ENCODE results near the gene MAPK14.

Gene MAPK14

DNA sequence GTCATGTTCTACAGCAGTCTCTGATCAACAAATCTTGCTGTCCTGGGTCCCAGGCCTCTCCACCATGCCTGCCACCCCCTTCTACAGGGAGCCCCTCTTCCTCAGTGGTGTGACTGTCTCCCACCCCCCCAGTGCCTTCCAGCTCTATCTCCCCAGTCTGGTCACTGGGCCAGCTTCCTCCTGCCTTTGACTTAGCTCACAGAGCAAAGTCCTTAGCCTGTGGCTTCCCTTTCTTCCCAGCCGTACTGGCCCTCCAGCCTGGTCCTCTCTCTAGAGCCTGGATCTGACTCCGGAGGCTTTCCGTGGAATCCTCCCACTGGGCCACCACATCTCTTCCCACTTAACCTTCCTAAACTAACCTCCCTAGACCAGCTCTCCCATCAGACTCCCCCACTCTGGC lies 119.7 kb downstream of the MAPK14 start:
- no peak overlapping the region for H2BK5ac ChIP-seq (ENCODE audit: low read depth, low read length, poor library complexity, severe bottlenecking)
- no peak overlapping the region for H3K14ac ChIP-seq (ENCODE audit: low read length in 2 of 2)
- WGBS: 92% methylated on average over 3 of the region's 3 CpGs
- no peaks in the 10 kb centered on the region for H3K4me1 ChIP-seq (ENCODE audit: control insufficient read depth, insufficient read depth, low read depth, low read length)
- H3K18ac ChIP-seq (ENCODE audit: low read depth in 1 of 2, low read length in 2 of 2): no peak overlapping the region
- H3K79me1 ChIP-seq (replicated peaks; ENCODE audit: low read length, poor library complexity, severe bottlenecking): no peaks in the 10 kb centered on the region
- H2AFZ ChIP-seq (ENCODE audit: low read depth, low read length): no peak overlapping the region
- no peaks in the 10 kb centered on the region for H3K9me3 ChIP-seq (ENCODE audit: control insufficient read depth, low read length)
- H3K27me3 ChIP-seq (ENCODE audit: control insufficient read depth in 1 of 2, insufficient read depth in 1 of 2, low read length in 2 of 2): peaks cover 0 to 9% of the 10 kb centered on the region in 2 experiments
- H2BK120ac ChIP-seq (ENCODE audit: low read depth, low read length): no peak overlapping the region
- H3K4ac ChIP-seq (ENCODE audit: low read depth in 1 of 2, low read length in 2 of 2): no peak overlapping the region
- H3K4me3 ChIP-seq (ENCODE audit: insufficient read depth in 1 of 2, low read depth in 1 of 2, low read length in 2 of 2): no peak overlapping the region
- H3K27ac ChIP-seq (ENCODE audit: low read length, poor library complexity, severe bottlenecking): no peak overlapping the region
- H3K9ac ChIP-seq (ENCODE audit: low read length): no peak overlapping the region
- H3K23ac ChIP-seq (ENCODE audit: low read length in 2 of 2): no peak overlapping the region
- H2AK5ac ChIP-seq (ENCODE audit: low read length, severe bottlenecking): no peak overlapping the region
- H4K8ac ChIP-seq (ENCODE audit: low read length): no peak overlapping the region
- no peak overlapping the region for H3K4me2 ChIP-seq (ENCODE audit: low read length, poor library complexity, severe bottlenecking)
- peaks cover 0 to under 1% of the 10 kb centered on the region in 2 experiments for H3K36me3 ChIP-seq (ENCODE audit: control insufficient read depth in 1 of 2, insufficient read depth in 2 of 2, low read depth in 1 of 2, low read length in 2 of 2)
- H2BK15ac ChIP-seq (ENCODE audit: low read depth, poor library complexity, severe bottlenecking): no peak overlapping the region
- DNase-seq: no peak
- no peak overlapping the region for H2BK12ac ChIP-seq (ENCODE audit: low read length in 2 of 2)
- H4K91ac ChIP-seq (ENCODE audit: low read length): no peak overlapping the region

DNA sequence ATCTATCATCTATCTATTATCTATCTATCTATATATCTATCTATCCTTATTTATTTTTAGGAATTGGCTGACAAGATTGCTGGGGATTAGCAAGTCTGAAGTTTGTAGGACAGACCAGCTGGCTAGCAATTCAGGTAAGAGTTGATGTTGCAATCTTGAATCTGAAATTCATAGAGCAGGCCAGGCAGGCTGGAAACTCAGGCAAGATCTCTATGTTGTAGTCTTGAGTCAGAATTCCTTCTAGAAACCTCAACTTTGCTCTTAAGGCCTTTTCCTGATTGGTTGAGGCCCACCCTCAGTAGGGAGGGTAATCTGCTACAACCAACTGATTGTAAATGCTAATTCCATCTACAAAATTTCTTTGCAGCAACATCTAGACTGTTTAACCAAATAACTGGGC lies 121.9 kb downstream of the MAPK14 start:
- H2BK5ac ChIP-seq (ENCODE audit: low read depth, low read length, poor library complexity, severe bottlenecking): no peak overlapping the region
- H3K23ac ChIP-seq (ENCODE audit: low read length in 2 of 2): no peak overlapping the region
- no peak for DNase-seq
- no peaks in the 10 kb centered on the region for H3K4me1 ChIP-seq (ENCODE audit: control insufficient read depth, insufficient read depth, low read depth, low read length)
- H2AFZ ChIP-seq (ENCODE audit: low read depth, low read length): no peak overlapping the region
- H3K27me3 ChIP-seq (ENCODE audit: control insufficient read depth in 1 of 2, insufficient read depth in 1 of 2, low read length in 2 of 2): peaks cover 0 to 9% of the 10 kb centered on the region in 2 experiments
- no peak overlapping the region for H3K4me2 ChIP-seq (ENCODE audit: low read length, poor library complexity, severe bottlenecking)
- no peak overlapping the region for H3K9ac ChIP-seq (ENCODE audit: low read length)
- no peak overlapping the region for H2BK12ac ChIP-seq (ENCODE audit: low read length in 2 of 2)
- no peak overlapping the region for H3K27ac ChIP-seq (ENCODE audit: low read length, poor library complexity, severe bottlenecking)
- H2BK15ac ChIP-seq (ENCODE audit: low read depth, poor library complexity, severe bottlenecking): no peak overlapping the region
- no peak overlapping the region for H3K14ac ChIP-seq (ENCODE audit: low read length in 2 of 2)
- H4K91ac ChIP-seq (ENCODE audit: low read length): no peak overlapping the region
- no peak overlapping the region for H3K4ac ChIP-seq (ENCODE audit: low read depth in 1 of 2, low read length in 2 of 2)
- H3K79me1 ChIP-seq (replicated peaks; ENCODE audit: low read length, poor library complexity, severe bottlenecking): no peaks in the 10 kb centered on the region
- H2AK5ac ChIP-seq (ENCODE audit: low read length, severe bottlenecking): no peak overlapping the region
- H4K8ac ChIP-seq (ENCODE audit: low read length): no peak overlapping the region
- H3K36me3 ChIP-seq (ENCODE audit: control insufficient read depth in 1 of 2, insufficient read depth in 2 of 2, low read depth in 1 of 2, low read length in 2 of 2): no peaks in the 10 kb centered on the region
- H3K9me3 ChIP-seq (ENCODE audit: control insufficient read depth, low read length): peaks cover 6% of the 10 kb centered on the region
- H3K18ac ChIP-seq (ENCODE audit: low read depth in 1 of 2, low read length in 2 of 2): no peak overlapping the region
- no peak overlapping the region for H2BK120ac ChIP-seq (ENCODE audit: low read depth, low read length)
- no peak overlapping the region for H3K4me3 ChIP-seq (ENCODE audit: insufficient read depth in 1 of 2, low read depth in 1 of 2, low read length in 2 of 2)

DNA sequence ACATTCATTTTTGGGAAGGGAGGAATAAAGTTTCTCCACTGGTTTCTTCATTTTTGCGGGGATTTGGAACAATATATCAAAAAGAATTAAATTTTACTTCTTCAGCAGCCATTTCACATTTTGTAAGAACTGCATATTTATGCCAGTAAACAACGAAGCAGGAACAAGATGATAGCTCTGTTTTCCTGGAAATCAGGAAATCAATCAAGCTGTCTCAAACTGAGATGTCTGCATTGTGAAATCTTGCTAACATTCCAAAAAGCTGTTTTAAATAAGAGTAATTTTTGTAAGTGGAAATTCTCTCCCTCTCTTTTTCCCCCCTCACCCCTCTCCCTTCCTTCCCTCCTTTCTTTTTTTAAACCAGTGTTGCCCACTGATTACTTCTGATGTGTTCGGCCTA lies 122.7 kb downstream of the MAPK14 start:
- Histone ChIP-seq H3K4me2 (ENCODE audit: low read length, poor library complexity, severe bottlenecking) (no peak overlapping the region), H3K4me3 (ENCODE audit: insufficient read depth in 1 of 2, low read depth in 1 of 2, low read length in 2 of 2) (no peak overlapping the region), H3K27me3 (ENCODE audit: control insufficient read depth in 1 of 2, insufficient read depth in 1 of 2, low read length in 2 of 2) (peaks cover 0 to 4% of the 10 kb centered on the region in 2 experiments), H3K14ac (ENCODE audit: low read length in 2 of 2) (no peak overlapping the region), H3K27ac (ENCODE audit: low read length, poor library complexity, severe bottlenecking) (no peak overlapping the region), H4K8ac (ENCODE audit: low read length) (no peak overlapping the region), H2BK12ac (ENCODE audit: low read length in 2 of 2) (no peak overlapping the region), H3K4ac (ENCODE audit: low read depth in 1 of 2, low read length in 2 of 2) (no peak overlapping the region), H3K4me1 (ENCODE audit: control insufficient read depth, insufficient read depth, low read depth, low read length) (no peaks in the 10 kb centered on the region), H3K36me3 (ENCODE audit: control insufficient read depth in 1 of 2, insufficient read depth in 2 of 2, low read depth in 1 of 2, low read length in 2 of 2) (no peaks in the 10 kb centered on the region), H2BK5ac (ENCODE audit: low read depth, low read length, poor library complexity, severe bottlenecking) (no peak overlapping the region), H2BK15ac (ENCODE audit: low read depth, poor library complexity, severe bottlenecking) (no peak overlapping the region), H3K23ac (ENCODE audit: low read length in 2 of 2) (no peak overlapping the region), H3K18ac (ENCODE audit: low read depth in 1 of 2, low read length in 2 of 2) (no peak overlapping the region), H3K9ac (ENCODE audit: low read length) (peak overlapping the region; percentile 54), H3K9me3 (ENCODE audit: control insufficient read depth, low read length) (peaks cover 13% of the 10 kb centered on the region), H2AFZ (ENCODE audit: low read depth, low read length) (no peak overlapping the region), H3K79me1 (replicated peaks; ENCODE audit: low read length, poor library complexity, severe bottlenecking) (no peaks in the 10 kb centered on the region), H2AK5ac (ENCODE audit: low read length, severe bottlenecking) (no peak overlapping the region), H4K91ac (ENCODE audit: low read length) (no peak overlapping the region), H2BK120ac (ENCODE audit: low read depth, low read length) (no peak overlapping the region)
- 69% methylated on average over 2 of the region's 3 CpGs for WGBS
- peak; percentile 6 for DNase-seq

DNA sequence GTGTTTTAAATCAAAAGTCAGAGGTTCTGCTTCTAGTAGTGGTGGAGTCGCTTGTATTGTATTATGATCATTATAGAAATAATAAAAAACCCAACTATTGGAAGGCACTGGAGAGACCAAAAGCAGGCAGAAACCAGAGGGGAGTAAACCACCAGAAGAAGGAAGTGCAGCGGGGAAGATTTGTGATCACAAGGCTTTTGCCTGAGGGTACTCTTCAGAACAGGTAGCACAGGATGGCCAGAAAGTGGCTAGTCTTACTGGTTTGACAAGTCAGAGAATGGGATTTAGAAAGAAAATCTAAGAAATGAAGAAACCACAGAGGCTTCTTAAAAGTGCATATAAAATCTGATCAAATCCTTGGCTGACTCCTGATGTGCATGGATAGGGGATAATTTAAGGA lies 126.7 kb downstream of the MAPK14 start:
- no peak for DNase-seq
- Histone ChIP-seq H3K18ac (ENCODE audit: low read depth in 1 of 2, low read length in 2 of 2) (no peak overlapping the region), H2BK5ac (ENCODE audit: low read depth, low read length, poor library complexity, severe bottlenecking) (no peak overlapping the region), H2BK12ac (ENCODE audit: low read length in 2 of 2) (no peak overlapping the region), H3K9me3 (ENCODE audit: control insufficient read depth, low read length) (peaks cover 27% of the 10 kb centered on the region), H3K27me3 (ENCODE audit: control insufficient read depth in 1 of 2, insufficient read depth in 1 of 2, low read length in 2 of 2) (no peaks in the 10 kb centered on the region), H4K91ac (ENCODE audit: low read length) (no peak overlapping the region), H3K4me1 (ENCODE audit: control insufficient read depth, insufficient read depth, low read depth, low read length) (no peaks in the 10 kb centered on the region), H3K9ac (ENCODE audit: low read length) (no peak overlapping the region), H3K4ac (ENCODE audit: low read depth in 1 of 2, low read length in 2 of 2) (no peak overlapping the region), H3K27ac (ENCODE audit: low read length, poor library complexity, severe bottlenecking) (no peak overlapping the region), H2AK5ac (ENCODE audit: low read length, severe bottlenecking) (no peak overlapping the region), H2AFZ (ENCODE audit: low read depth, low read length) (no peak overlapping the region), H3K23ac (ENCODE audit: low read length in 2 of 2) (no peak overlapping the region), H3K14ac (ENCODE audit: low read length in 2 of 2) (no peak overlapping the region), H3K4me2 (ENCODE audit: low read length, poor library complexity, severe bottlenecking) (no peak overlapping the region), H2BK120ac (ENCODE audit: low read depth, low read length) (no peak overlapping the region), H2BK15ac (ENCODE audit: low read depth, poor library complexity, severe bottlenecking) (no peak overlapping the region), H4K8ac (ENCODE audit: low read length) (no peak overlapping the region), H3K79me1 (replicated peaks; ENCODE audit: low read length, poor library complexity, severe bottlenecking) (no peaks in the 10 kb centered on the region), H3K36me3 (ENCODE audit: control insufficient read depth in 1 of 2, insufficient read depth in 2 of 2, low read depth in 1 of 2, low read length in 2 of 2) (no peaks in the 10 kb centered on the region), H3K4me3 (ENCODE audit: insufficient read depth in 1 of 2, low read depth in 1 of 2, low read length in 2 of 2) (no peak overlapping the region)
- 96% methylated on average over 1 of the region's 2 CpGs for WGBS

Data from mesenchymal stem cell (in vitro differentiated cells and primary cell).